Adrenal gland (tissue), 5 donors: ENCODE results near the gene SLC1A2.

Experiments used
- POLR2A ChIP-seq, 2 donors: fragments of 450-650 bp; IDR thresholded peaks; one replicate each; pipeline ENCODE4 v1.6.1; 2017; ENCODE audit warnings: antibody characterized with exemption in 2 of 2, mild to moderate bottlenecking in 2 of 2, moderate library complexity in 1 of 2
- TF ChIP-seq, protein P1 (sequence below), 6 experiments: fragments of 450-650 bp in 4 of 6; fragments of 200-600 bp in 2 of 6; sonication (generic) in 1 of 6; IDR thresholded peaks; 1 replicate in 5 of 6; 2 replicates in 1 of 6; pipeline versions ENCODE4 v1.5.1 to v1.8.0; 2016 to 2021; ENCODE audit warnings: antibody characterized with exemption in 6 of 6, mild to moderate bottlenecking in 2 of 6, moderate library complexity in 1 of 6
- donor health status: DM: no; HTN: no; CAD: no.

DNA sequence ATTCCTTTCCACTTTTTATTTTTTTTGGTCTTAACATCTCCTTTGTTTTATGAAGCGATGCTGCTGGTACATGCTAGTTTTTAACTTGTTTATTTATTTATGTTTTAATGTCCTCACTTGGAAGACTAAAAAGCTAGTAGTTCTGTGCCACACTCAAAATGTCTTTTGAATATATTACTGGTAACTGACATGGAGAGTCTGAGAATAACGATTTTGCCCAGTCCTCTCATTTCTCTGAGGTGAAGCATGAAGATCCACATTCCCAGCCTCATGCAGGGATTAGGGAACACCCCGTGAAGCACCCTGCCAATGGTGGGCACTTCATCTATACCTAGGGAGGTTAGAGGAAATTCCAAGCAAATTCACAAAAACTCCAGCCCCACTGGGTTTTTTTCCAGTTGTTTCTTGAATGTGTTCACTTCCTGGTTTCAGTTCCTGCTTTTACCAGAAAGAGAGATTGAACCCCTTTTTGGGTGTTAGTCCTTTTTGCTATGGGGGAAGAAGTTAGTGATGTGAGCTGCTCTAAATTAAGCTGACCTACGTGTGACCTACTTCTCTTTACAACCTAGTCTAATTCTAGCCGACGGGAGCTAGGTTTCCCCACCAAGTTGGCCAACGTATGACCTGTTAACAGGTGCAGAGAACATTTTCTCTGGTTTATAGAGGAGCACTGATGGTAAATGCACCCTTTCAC is 106.1 kb downstream of the SLC1A2 start:
- TF ChIP-seq, protein P1, sequence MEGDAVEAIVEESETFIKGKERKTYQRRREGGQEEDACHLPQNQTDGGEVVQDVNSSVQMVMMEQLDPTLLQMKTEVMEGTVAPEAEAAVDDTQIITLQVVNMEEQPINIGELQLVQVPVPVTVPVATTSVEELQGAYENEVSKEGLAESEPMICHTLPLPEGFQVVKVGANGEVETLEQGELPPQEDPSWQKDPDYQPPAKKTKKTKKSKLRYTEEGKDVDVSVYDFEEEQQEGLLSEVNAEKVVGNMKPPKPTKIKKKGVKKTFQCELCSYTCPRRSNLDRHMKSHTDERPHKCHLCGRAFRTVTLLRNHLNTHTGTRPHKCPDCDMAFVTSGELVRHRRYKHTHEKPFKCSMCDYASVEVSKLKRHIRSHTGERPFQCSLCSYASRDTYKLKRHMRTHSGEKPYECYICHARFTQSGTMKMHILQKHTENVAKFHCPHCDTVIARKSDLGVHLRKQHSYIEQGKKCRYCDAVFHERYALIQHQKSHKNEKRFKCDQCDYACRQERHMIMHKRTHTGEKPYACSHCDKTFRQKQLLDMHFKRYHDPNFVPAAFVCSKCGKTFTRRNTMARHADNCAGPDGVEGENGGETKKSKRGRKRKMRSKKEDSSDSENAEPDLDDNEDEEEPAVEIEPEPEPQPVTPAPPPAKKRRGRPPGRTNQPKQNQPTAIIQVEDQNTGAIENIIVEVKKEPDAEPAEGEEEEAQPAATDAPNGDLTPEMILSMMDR (IDR thresholded peaks at IDR 0.05) = no peak
- no peak for TF ChIP-seq POLR2A (IDR thresholded peaks at IDR 0.05)
